GM18519 (cell line): ENCODE results near the gene CXXC5.
"Not testable (repeated sequence)": the region's sequence is repeated elsewhere in the genome, so short reads cannot be mapped to it uniquely, and the experiment has no call there.

Experiments used
- ATAC-seq: cut with Tn5 transposase; IDR thresholded peaks from one replicate; pipeline ENCODE4 v1.9.1; 2021; ENCODE audit warnings: mild to moderate bottlenecking, moderate library complexity; ENCODE audit not compliant: unreplicated experiment, low FRiP score

The CXXC5 gene

GRCh38 chr5:139708434-139708861 is 60.3 kb downstream of the CXXC5 start:
- no peak for ATAC-seq

GRCh38 chr5:139708877-139709581 is 60.9 kb downstream of the CXXC5 start:
- no peak for ATAC-seq

- no peak for ATAC-seq
Measured at GRCh38 chr5:139709582-139710318, 61.6 kb downstream of the CXXC5 start.

- ATAC-seq: no peak
Measured at GRCh38 chr5:139710319-139711066, 62.3 kb downstream of the CXXC5 start.

GRCh38 chr5:139711067-139711905 is 63.1 kb downstream of the CXXC5 start:
- ATAC-seq: no peak

- ATAC-seq: no peak
Measured at GRCh38 chr5:139711906-139712224, 63.7 kb downstream of the CXXC5 start.

- no peak for ATAC-seq
Measured at GRCh38 chr5:139712412-139712811, 64.3 kb downstream of the CXXC5 start.

- ATAC-seq: not testable (repeated sequence)
Measured at GRCh38 chr5:139713898-139714297, 65.7 kb downstream of the CXXC5 start.

- ATAC-seq: no peak
Measured at GRCh38 chr5:139717221-139717620, 69.1 kb downstream of the CXXC5 start.

- ATAC-seq: not testable (repeated sequence)
Measured at GRCh38 chr5:139718403-139718802, 70.3 kb downstream of the CXXC5 start.

GRCh38 chr5:139719970-139720369 is 71.8 kb downstream of the CXXC5 start:
- ATAC-seq: not testable (repeated sequence)

- no peak for ATAC-seq
Measured at GRCh38 chr5:139723986-139724587, 75.9 kb downstream of the CXXC5 start.

- ATAC-seq: no peak
Measured at GRCh38 chr5:139725073-139725830, 77.1 kb downstream of the CXXC5 start.

GRCh38 chr5:139726248-139726647 is 78.1 kb downstream of the CXXC5 start:
- no peak for ATAC-seq

- ATAC-seq: not testable (repeated sequence)
Measured at GRCh38 chr5:139727615-139728014, 79.5 kb downstream of the CXXC5 start.

GRCh38 chr5:139731281-139731680 is 83.1 kb downstream of the CXXC5 start:
- ATAC-seq: no peak

GRCh38 chr5:139732019-139732418 is 83.9 kb downstream of the CXXC5 start:
- ATAC-seq: no peak

- ATAC-seq: no peak
Measured at GRCh38 chr5:139733010-139733688, 85.0 kb downstream of the CXXC5 start.
